ENCODE measurements around the gene YJU2. TPM values are rescaled to one million over a fixed set of nuclear protein-coding genes. Genes with fewer than 3 reads are reported as not detected.
"Not testable (repeated sequence)": the region's sequence is repeated elsewhere in the genome, so short reads cannot be mapped to it uniquely, and the experiment has no call there.

The YJU2 gene
- polyA plus RNA-seq, 1 of the 3 experiments (the other 2 are of a cell fraction), result 29.0 TPM

DNA sequence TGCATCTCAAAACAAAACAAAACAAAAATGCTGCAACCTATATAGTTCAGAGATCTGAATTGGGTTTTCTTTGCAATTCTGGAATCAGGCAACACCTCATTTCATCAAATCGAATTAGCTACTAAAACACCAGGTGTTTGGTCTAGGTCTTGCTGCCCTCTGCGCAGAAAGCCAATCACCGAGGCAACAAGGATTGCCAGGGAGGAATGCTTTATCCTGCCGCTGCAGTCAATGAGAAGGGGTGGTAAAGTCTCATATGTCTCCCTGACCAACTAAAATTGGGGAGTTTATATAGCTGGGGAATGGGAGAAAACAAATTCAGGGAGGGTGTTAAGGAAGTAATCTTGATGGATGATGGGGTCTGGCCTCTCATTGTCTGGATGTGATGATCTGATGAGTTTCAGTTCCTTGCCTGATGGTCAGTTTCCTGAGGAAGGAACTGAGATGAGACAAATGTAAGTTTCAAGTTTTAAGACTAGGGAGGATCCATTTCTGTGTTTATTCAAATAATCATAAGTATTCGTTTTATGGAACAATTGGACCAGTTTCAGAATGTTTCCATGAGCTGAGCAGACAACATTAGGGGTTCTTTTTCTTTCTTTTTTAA is 5.0 kb upstream of the YJU2 start:
- DNase-seq, result no peak
- Histone ChIP-seq H3K27me3 (ENCODE audit: insufficient read depth) (no peaks in the 10 kb centered on the region; the same call in 1 of the 2 replicates), H3K79me2 (ENCODE audit: insufficient read depth) (no peaks in the 10 kb centered on the region), H2AFZ (ENCODE audit: low read depth) (no peak overlapping the region), H3K4me3 (ENCODE audit: low read depth in 2 of 2, low read length in 1 of 2) (no peak overlapping the region), H3K4me1 (ENCODE audit: control insufficient read depth in 1 of 2, insufficient read depth in 2 of 2, low read depth in 1 of 2, low read length in 1 of 2) (peaks cover 0 to 4% of the 10 kb centered on the region in 2 experiments; a peak in 1 of 4 replicates), H3K36me3 (replicated peaks in 1 of 2; ENCODE audit: control insufficient read depth in 1 of 2, insufficient read depth in 2 of 2, low read length in 1 of 2) (no peaks in the 10 kb centered on the region), H4K20me1 (ENCODE audit: insufficient read depth) (no peaks in the 10 kb centered on the region), H3F3A (replicated peaks; ENCODE audit: insufficient read depth) (peaks cover 5% of the 10 kb centered on the region), H3K27ac (ENCODE audit: low read depth in 2 of 2, low read length in 1 of 2) (no peak overlapping the region), H3K4me2 (no peak overlapping the region), H3K9ac (no peak overlapping the region), H3K9me3 (peaks cover 3% of the 10 kb centered on the region; the same call in 1 of the 2 replicates), H3K9me2 (no peaks in the 10 kb centered on the region)
- ChIA-PET CTCF (interaction anchor here (0.7 to 2.2 kb wide), 5 partner anchors 9 to 159 kb away, joined by 3 to 5 read pairs (median 4); partner anchors contain the start of gene SH3GL1), POLR2A (no interaction called here)
- WGBS (ENCODE audit: low lambda C conversion rate), result 55% methylated on average over 5 of the region's 5 CpGs
- TF ChIP-seq RCOR1 (IDR thresholded peaks at IDR 0.05; ENCODE audit: low read length) (no peak), CTCF (IDR thresholded peaks at IDR 0.05) (no peak), FOXM1 (IDR thresholded peaks at IDR 0.05; ENCODE audit: low read depth) (no peak), TEAD4 (IDR thresholded peaks at IDR 0.05; ENCODE audit: borderline replicate concordance, insufficient read depth) (no peak), RAD21 (IDR thresholded peaks at IDR 0.05; ENCODE audit: low read length) (no peak), NRF1 (IDR thresholded peaks at IDR 0.05; ENCODE audit: low read depth, low read length) (no peak), MXI1 (IDR thresholded peaks at IDR 0.05; ENCODE audit: low read depth, low read length) (no peak), GATA2 (CRISPR knock-in tag; IDR thresholded peaks at IDR 0.05) (no peak), TCF12 (IDR thresholded peaks at IDR 0.05) (no peak), ELF1 (IDR thresholded peaks at IDR 0.05) (no peak), CHD2 (IDR thresholded peaks at IDR 0.05; ENCODE audit: low read length, partially characterized antibody) (no peak), SIN3A (IDR thresholded peaks at IDR 0.05; ENCODE audit: borderline replicate concordance, low read depth, low read length) (no peak), TAF1 (IDR thresholded peaks at IDR 0.05; ENCODE audit: borderline replicate concordance, low read depth, low read length) (no peak)
- TF ChIP-seq, protein P1, sequence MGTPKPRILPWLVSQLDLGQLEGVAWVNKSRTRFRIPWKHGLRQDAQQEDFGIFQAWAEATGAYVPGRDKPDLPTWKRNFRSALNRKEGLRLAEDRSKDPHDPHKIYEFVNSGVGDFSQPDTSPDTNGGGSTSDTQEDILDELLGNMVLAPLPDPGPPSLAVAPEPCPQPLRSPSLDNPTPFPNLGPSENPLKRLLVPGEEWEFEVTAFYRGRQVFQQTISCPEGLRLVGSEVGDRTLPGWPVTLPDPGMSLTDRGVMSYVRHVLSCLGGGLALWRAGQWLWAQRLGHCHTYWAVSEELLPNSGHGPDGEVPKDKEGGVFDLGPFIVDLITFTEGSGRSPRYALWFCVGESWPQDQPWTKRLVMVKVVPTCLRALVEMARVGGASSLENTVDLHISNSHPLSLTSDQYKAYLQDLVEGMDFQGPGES (IDR thresholded peaks at IDR 0.05; ENCODE audit: low read depth, low read length), result no peak

GRCh38 chr19:4245938-4246337 is 942 bp upstream of the YJU2 start:
- H3K9ac ChIP-seq; H3K27me3 ChIP-seq (ENCODE audit: insufficient read depth); H3K27ac ChIP-seq (ENCODE audit: low read depth in 2 of 2, low read length in 1 of 2); POLR2A ChIA-PET; H4K20me1 ChIP-seq (ENCODE audit: insufficient read depth); H3F3A ChIP-seq (replicated peaks; ENCODE audit: insufficient read depth); H3K9me3 ChIP-seq; H3K4me2 ChIP-seq; H3K36me3 ChIP-seq (replicated peaks in 1 of 2; ENCODE audit: control insufficient read depth in 1 of 2, insufficient read depth in 2 of 2, low read length in 1 of 2); H3K4me3 ChIP-seq (ENCODE audit: low read depth in 2 of 2, low read length in 1 of 2); H3K9me2 ChIP-seq; DNase-seq; H3K4me1 ChIP-seq (ENCODE audit: control insufficient read depth in 1 of 2, insufficient read depth in 2 of 2, low read depth in 1 of 2, low read length in 1 of 2): not testable (repeated sequence)
- Histone ChIP-seq H3K79me2 (ENCODE audit: insufficient read depth) (peaks cover 11% of the 10 kb centered on the region), H2AFZ (ENCODE audit: low read depth) (peak overlapping the region; percentile 94)
- CTCF ChIA-PET, result interaction anchor here (1.5 kb wide), 1 partner anchor 12 kb away, joined by 10 read pairs; no protein-coding TSS in a partner anchor
- 96% methylated on average over 6 of the region's 6 CpGs for WGBS (ENCODE audit: low lambda C conversion rate)

Measured in SK-N-SH (cell line).